Duodenal mucosa (tissue), 2 donors: ENCODE measurements around the gene SLFN5.

ENCODE experiments used
- H3K27ac ChIP-seq: one replicate; pipeline ENCODE4 v1.7.0; 2013; ENCODE audit warnings: low read depth, low read length
- H3K27me3 ChIP-seq, 2 donors: one replicate each; pipeline ENCODE4 v1.7.0; 2013; ENCODE audit warnings: low read length in 2 of 2, control low read depth in 1 of 2; ENCODE audit not compliant: insufficient read depth in 2 of 2, control insufficient read depth in 1 of 2
- H3K36me3 ChIP-seq, 2 donors: one replicate each; pipeline ENCODE4 v1.7.0; 2013; ENCODE audit warnings: low read length in 2 of 2, control low read depth in 1 of 2; ENCODE audit not compliant: insufficient read depth in 2 of 2, control insufficient read depth in 1 of 2
- H3K4me1 ChIP-seq, 2 donors: one replicate each; pipeline ENCODE4 v1.7.0; 2013; ENCODE audit warnings: low read length in 2 of 2, control low read depth in 1 of 2; ENCODE audit not compliant: insufficient read depth in 2 of 2, control insufficient read depth in 1 of 2
- H3K4me3 ChIP-seq, 2 donors: one replicate each; pipeline ENCODE4 v1.7.0; 2013; ENCODE audit warnings: low read length in 2 of 2, low read depth in 1 of 2
- H3K9ac ChIP-seq, 2 donors: one replicate each; pipeline ENCODE4 v1.7.0; 2013; ENCODE audit warnings: low read length in 2 of 2, low read depth in 1 of 2
- H3K9me3 ChIP-seq, 2 donors: one replicate each; pipeline ENCODE4 v1.7.0; 2013; ENCODE audit warnings: low read length in 2 of 2, control low read depth in 1 of 2; ENCODE audit not compliant: control insufficient read depth in 1 of 2

Gene SLFN5

DNA sequence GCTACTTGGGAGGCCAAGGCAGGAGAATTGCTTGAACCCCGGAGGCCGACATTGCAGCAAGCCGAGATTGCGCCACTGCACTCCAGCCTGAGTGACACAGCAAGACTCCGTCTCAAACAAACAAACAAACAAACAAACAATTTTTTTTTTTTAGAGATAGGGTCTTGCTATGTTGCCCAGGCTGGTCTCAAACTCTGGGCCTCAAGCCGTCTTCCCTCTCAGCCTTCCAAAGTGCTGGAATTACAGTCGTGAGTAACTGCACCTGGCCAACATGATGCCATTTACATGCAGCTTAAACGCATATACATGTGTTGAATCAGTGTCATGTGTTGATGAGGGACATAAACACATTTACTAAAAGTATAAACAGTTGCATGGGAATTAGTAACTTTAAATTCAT, 2.0 kb upstream of the SLFN5 start:
- H3K27me3 ChIP-seq: no peaks in the 10 kb centered on the region
- H3K9me3 ChIP-seq: no peaks in the 10 kb centered on the region
- no peak overlapping the region for H3K27ac ChIP-seq
- H3K4me3 ChIP-seq: peak overlapping the region in 1 of 2 donors; percentile 83
- H3K4me1 ChIP-seq: peaks cover 5 to 25% of the 10 kb centered on the region in 2 donors
- H3K36me3 ChIP-seq: no peaks in the 10 kb centered on the region
- no peak overlapping the region for H3K9ac ChIP-seq

DNA sequence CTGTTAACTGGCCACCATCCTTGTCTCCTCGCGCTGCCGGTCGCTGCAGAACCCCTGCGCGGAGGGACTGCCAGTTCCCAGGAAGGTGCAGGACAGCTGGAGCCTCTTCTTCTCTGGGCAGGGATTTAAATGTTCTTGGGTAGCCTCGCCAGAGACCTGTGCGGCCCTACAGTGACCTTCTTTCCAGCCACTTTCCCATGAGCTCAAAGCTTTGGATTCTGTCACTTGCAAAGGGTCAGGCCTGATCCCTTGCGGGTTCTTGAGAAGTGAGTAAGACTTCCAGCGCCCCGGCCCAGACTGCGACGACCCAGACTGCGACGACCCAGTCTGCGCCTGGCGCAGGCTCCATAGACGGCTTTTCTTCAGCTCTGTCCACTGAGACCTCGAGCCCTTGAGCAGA, 1.4 kb upstream of the SLFN5 start:
- H3K9ac ChIP-seq: peak overlapping the region; percentile 59 to 77

DNA sequence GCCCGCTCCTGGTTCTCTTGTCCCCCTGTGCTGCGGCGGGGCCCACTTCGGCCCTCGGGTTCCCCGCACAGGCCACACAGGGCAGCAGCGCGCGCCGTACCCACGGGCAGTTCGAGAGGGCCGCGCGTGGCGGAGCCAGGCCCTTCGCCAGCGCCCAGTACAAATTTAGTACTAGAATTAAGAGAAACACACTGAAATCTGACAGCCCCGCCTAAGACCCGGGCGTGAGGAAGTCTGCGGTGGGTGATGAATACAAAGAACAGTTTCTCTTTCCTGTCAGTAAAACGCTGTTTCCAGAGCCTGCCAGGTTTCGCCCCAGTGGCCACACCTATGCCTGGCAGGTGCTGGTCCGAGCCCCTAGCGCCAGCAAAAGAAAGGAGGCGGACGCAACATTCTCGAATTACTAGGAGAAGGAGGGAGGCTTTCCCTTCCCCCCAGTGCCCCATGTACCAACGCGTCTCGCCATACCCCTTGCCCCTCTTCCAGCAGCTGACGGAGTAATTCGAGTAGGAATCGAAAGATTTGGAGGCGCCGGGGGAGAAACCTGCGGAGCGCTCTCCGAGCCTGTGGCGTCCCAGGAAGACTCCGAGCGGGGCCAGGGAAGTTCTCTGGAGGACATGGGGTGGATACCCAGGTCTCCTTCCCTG, 591 bp upstream of the SLFN5 start:
- Histone ChIP-seq H3K27me3 (no peaks in the 10 kb centered on the region), H3K9me3 (no peaks in the 10 kb centered on the region), H3K36me3 (no peaks in the 10 kb centered on the region), H3K4me1 (peaks cover 5 to 25% of the 10 kb centered on the region in 2 donors), H3K27ac (peak overlapping the region; percentile 74), H3K4me3 (peak overlapping the region; percentile 83 to 92), H3K9ac (peak overlapping the region; percentile 59 to 77)

More for the DNA sequence above, 1.4 kb upstream of the SLFN5 start:
- no peaks in the 10 kb centered on the region for H3K9me3 ChIP-seq
- H3K27me3 ChIP-seq: no peaks in the 10 kb centered on the region
- peak overlapping the region; percentile 74 for H3K27ac ChIP-seq
- no peaks in the 10 kb centered on the region for H3K36me3 ChIP-seq
- peak overlapping the region; percentile 83 to 92 for H3K4me3 ChIP-seq
- H3K4me1 ChIP-seq: peaks cover 5 to 25% of the 10 kb centered on the region in 2 donors

DNA sequence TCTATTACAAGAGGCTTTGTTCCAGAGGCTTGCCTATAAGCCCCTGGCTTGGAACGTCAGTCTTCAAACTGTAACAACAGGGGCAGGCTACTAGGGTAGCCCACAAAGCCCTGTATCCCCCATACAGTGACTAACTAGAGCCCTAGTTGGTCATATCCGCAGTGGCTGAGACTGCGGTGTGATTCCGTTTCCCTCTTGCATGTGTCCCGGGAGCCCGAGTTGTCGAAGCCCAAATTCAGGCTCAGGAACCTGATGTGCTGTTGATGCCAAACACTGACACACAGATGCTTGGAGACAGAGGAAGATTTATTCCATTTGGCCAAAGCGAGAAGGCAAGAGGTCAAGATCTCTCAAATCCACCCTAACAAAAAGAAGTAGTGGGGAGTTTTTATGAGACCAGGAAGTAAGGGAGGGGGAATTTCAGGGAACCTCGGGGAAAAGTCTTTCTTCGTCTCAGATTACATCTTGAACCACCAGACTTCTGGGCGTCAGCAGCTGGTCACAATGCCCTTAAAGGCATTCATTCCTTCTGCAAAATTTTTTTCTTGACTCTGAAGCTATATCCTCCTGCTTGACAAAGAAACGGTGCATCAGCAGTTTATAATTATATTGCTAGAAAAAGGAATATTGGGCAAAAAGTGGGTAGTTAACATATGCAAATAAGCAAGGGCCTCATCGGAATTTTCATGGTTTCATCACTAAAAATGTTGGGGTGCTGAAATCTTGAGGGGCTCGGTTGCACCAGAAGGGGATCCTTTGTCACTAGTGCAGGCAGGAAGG, 879 bp downstream of the SLFN5 start:
- peaks cover 5 to 25% of the 10 kb centered on the region in 2 donors for H3K4me1 ChIP-seq

DNA sequence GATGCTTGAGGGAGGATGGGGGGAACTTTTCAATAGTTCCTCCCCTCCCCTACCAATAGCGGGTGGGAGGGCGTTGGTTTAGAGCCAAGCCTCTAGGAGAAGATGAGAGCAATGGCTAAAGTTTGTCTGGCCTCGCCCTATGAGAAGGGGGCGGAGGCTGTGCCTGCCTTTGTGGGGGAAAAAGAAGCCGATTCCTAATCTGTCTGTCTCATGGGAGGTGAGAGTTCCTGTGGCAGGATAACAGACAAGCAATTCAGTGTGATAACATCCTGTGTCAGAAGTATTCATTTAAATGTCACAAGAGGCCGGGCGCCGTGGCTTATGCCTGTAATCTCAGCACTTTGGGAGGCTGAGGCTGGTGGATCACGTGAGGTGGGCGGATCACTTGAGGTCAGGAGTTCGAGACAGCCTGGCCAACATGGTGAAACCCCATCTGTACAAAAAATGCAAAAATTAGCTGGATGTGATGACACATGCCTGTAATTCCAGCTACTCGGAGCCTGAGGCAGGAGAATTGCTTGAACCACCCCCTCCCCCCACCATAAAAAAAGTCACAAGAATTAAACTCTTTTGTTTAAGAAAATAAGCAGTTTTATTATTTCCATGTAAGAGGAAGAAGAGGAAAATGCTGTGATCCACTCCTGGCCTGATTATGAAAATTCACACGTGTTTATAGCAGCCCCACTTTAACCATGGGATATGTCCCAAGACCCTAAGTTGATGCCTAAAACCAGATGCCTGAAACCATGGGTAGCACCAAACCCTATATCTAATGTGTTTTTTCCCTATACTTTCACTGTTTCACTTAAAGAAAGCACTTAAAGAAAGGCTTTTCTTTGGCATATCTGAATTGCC, 1.7 kb downstream of the SLFN5 start:
- Histone ChIP-seq H3K9me3 (no peaks in the 10 kb centered on the region), H3K4me3 (peak overlapping the region; percentile 83 to 92), H3K9ac (peak overlapping the region; percentile 4 to 95), H3K27me3 (no peaks in the 10 kb centered on the region), H3K27ac (no peak overlapping the region), H3K36me3 (no peaks in the 10 kb centered on the region), H3K4me1 (peaks cover 5 to 25% of the 10 kb centered on the region in 2 donors)

More for the DNA sequence above, 879 bp downstream of the SLFN5 start:
- Histone ChIP-seq H3K36me3 (no peaks in the 10 kb centered on the region), H3K27me3 (no peaks in the 10 kb centered on the region), H3K4me3 (peak overlapping the region; percentile 83 to 92), H3K9me3 (no peaks in the 10 kb centered on the region), H3K9ac (peak overlapping the region; percentile 59 to 95), H3K27ac (peak overlapping the region; percentile 90)

DNA sequence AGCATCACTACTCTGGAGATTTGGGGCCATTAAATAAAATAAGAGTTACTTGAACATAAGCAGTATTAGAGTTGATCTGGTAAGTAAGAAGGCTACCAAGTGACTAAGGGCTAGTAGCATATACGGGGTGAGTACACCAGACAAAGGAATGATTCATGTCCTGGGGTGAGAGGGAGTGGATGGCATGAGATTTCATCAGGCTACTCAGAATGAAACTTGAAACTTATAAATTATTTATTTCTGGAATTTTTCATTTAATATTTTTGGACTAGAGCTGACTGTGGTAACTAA, 2.3 kb downstream of the SLFN5 start:
- Histone ChIP-seq H3K4me1 (peaks cover 5 to 25% of the 10 kb centered on the region in 2 donors), H3K36me3 (no peaks in the 10 kb centered on the region), H3K9ac (no peak overlapping the region), H3K4me3 (peak overlapping the region; percentile 83 to 92), H3K27ac (no peak overlapping the region), H3K9me3 (no peaks in the 10 kb centered on the region), H3K27me3 (no peaks in the 10 kb centered on the region)

DNA sequence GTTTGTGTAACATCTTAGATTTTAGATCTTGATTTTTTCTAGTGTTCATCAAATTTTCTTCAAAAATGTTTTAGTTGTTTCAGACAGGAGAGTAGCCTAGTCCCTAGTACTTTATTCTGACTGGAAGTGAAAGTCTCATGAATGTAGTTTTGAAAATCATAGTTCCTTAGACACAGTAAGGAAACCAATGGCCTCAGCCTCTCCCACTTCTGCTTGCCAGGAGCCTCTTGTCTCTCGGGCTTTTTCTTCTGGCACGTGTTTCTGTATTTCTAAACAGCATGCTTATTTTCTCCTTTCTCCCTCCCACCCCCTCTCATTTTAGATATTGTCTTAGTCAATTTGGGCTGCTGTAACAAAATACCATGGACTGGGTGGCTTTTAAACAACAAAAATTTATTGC, 9.8 kb downstream of the SLFN5 start:
- H3K9me3 ChIP-seq: no peaks in the 10 kb centered on the region
- H3K27me3 ChIP-seq: no peaks in the 10 kb centered on the region
- H3K27ac ChIP-seq: no peak overlapping the region
- H3K36me3 ChIP-seq: no peaks in the 10 kb centered on the region
- no peak overlapping the region for H3K4me3 ChIP-seq
- H3K4me1 ChIP-seq: peaks cover 16 to 20% of the 10 kb centered on the region in 2 donors
- H3K9ac ChIP-seq: no peak overlapping the region

DNA sequence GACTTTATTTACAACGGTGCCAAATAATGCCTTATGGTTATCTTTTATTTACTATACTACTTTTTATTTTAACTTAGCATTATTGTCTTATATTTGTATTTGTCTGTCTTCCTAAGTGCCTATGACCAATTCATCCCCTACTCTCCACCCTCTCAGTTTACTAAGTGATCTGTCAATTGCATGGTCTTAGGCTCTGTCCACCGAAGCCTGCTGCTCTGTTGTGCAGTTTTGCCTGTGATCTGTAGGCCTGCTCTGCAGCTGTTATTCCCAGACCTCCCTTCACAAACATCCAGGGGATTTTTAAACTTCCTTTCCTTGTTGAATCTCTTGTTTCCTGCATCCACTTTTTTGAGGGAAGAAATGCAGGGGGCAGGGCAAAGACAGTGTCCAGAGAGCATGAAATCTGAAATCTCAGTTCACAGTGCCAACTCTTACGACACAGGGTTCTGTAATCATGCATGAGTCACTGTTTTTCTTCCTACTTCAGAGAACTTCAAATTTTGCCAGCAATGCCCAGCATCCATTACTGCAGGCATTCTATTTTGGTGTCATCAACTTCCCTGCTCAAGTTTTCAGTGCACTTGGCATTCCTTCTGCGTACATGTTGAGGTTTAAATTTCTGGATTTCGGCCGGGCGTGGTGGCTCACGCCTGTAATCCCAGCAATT, 11.4 kb downstream of the SLFN5 start:
- peaks cover 21 to 23% of the 10 kb centered on the region in 2 donors for H3K4me1 ChIP-seq
- H3K36me3 ChIP-seq: peaks cover 6% of the 10 kb centered on the region in 2 donors
- H3K4me3 ChIP-seq: no peak overlapping the region
- H3K9me3 ChIP-seq: no peaks in the 10 kb centered on the region
- peak overlapping the region; percentile 13 for H3K27ac ChIP-seq
- H3K9ac ChIP-seq: no peak overlapping the region
- no peaks in the 10 kb centered on the region for H3K27me3 ChIP-seq

DNA sequence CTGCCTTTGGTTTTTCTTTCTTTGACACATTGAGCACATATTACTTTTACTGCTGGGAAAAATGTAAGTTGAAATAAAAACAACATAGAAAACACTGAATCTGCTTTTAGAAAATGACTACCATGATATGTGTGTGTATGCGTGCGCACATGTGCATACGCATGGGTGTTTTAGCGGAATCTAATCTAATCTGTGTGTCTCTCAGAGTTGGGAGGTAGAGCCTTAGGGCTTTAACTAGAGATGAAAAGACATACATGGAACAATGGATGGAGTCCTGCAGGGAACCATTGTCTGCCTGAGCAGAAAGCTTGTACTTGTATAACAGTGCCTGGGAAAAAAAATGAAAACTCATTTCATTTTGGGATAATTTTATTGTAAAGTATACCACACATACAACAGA, 12.4 kb downstream of the SLFN5 start:
- Histone ChIP-seq H3K4me1 (peaks cover 21 to 23% of the 10 kb centered on the region in 2 donors), H3K27ac (no peak overlapping the region), H3K9me3 (no peaks in the 10 kb centered on the region)

More for the DNA sequence above, 12.4 kb downstream of the SLFN5 start:
- H3K4me3 ChIP-seq: no peak overlapping the region
- no peak overlapping the region for H3K9ac ChIP-seq
- no peaks in the 10 kb centered on the region for H3K27me3 ChIP-seq
- H3K36me3 ChIP-seq: peaks cover 6 to 10% of the 10 kb centered on the region in 2 donors
